Suprapubic skin (tissue), 4 donors: ENCODE results near the gene SSR2. TPM values are rescaled to one million over a fixed set of nuclear protein-coding genes. Genes with fewer than 3 reads are reported as not detected.

Experiments used
- DNase-seq, 2 donors: peaks; one replicate each; pipeline ENCODE4 v3.0.0-alpha.2; 2019; ENCODE audit warnings: low spot score in 2 of 2
- H3K27ac ChIP-seq: fragments of 200-600 bp; sonication (generic); one replicate; pipeline ENCODE4 v1.5.1; 2019
- H3K27me3 ChIP-seq: fragments of 200-600 bp; sonication (generic); one replicate; pipeline ENCODE4 v1.5.1; 2019
- H3K36me3 ChIP-seq: fragments of 200-600 bp; sonication (generic); one replicate; pipeline ENCODE4 v1.5.1; 2019
- H3K4me1 ChIP-seq: fragments of 200-600 bp; sonication (generic); one replicate; pipeline ENCODE4 v1.5.1; 2019
- H3K4me3 ChIP-seq: fragments of 200-600 bp; sonication (generic); one replicate; pipeline ENCODE4 v1.5.1; 2019; ENCODE audit warnings: mild to moderate bottlenecking
- H3K9me3 ChIP-seq: fragments of 200-600 bp; sonication (generic); one replicate; pipeline ENCODE4 v1.5.1; 2019
- EP300 ChIP-seq: sonication (generic); formaldehyde crosslinking; IDR thresholded peaks from one replicate; pipeline ENCODE4 v1.6.1; 2017; ENCODE audit warnings: antibody characterized with exemption
- POLR2A ChIP-seq, 2 donors: fragments of 450-650 bp; IDR thresholded peaks; one replicate each; pipeline ENCODE4 v1.6.1; 2017; ENCODE audit warnings: antibody characterized with exemption in 2 of 2, mild to moderate bottlenecking in 2 of 2, moderate library complexity in 2 of 2
- POLR2AphosphoS5 ChIP-seq, 3 donors: sonication (generic); formaldehyde crosslinking; IDR thresholded peaks; one replicate each; pipeline ENCODE4 v1.6.1; 2017; ENCODE audit warnings: antibody characterized with exemption in 3 of 3
- WGBS: methylation state at CpG from one replicate; pipeline ENCODE4 v1.1.5; 2018; 5-methylcytosine and 5-hydroxymethylcytosine counted together
- total RNA-seq, 4 donors: library from RNA; depleted of rRNA; stranded (reverse); fragments of >200 nt; gene quantifications; one replicate each; pipeline ENCODE4 v1.1.0, GENCODE V29; 2016
- TF ChIP-seq, protein P1 (sequence below), 2 donors: fragments of 200-600 bp in 1 of 2; fragments of 450-650 bp in 1 of 2; sonication (generic) in 1 of 2; IDR thresholded peaks; one replicate each; pipeline ENCODE4 v1.5.1; 2016 to 2019; ENCODE audit warnings: antibody characterized with exemption in 2 of 2, mild to moderate bottlenecking in 1 of 2, moderate library complexity in 1 of 2

Gene SSR2
- total RNA-seq, 4 donors from 2014 or later: 160 to 278 (median 240) TPM

DNA sequence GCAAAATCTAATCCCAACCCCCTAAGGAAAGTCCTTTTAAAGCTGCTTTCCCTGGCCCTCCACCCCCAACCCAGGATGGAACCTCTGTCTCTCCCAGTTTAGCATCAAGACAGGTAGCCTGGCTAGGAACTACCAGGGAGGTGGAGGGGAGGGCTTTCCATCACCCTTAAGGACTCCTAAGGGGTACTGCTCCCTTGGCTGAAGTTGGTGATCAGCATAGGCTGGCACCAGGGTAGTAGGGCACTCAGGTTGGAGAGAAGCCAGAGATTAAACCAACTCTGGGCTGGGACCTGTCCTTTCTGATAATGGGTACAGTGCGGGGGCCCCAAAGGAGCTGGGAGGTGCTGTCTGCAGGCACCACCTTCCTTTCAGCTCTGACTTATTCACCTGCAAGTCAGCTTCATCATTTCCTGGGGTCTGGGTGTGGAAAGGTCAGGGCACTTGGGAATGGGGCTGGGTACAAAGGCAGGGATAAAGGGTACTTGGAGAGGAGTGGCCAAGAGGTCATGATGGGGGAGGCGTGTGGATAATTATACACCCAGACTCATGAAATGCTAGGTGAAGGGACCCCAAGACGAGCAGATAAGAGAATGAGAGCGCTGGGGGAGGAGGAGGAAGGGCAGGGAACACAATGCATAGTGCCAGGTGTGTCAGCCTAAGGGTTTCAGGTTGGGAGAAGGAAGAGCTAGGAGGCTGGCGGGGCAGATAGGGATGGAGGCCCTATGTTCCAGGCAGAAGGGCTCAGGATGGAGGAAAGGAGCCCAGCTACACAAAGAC lies 43.6 kb downstream of the SSR2 start:
- H3K4me1 ChIP-seq: peaks cover 87% of the 10 kb centered on the region
- H3K36me3 ChIP-seq: no peaks in the 10 kb centered on the region
- DNase-seq: no peak
- H3K27me3 ChIP-seq: no peaks in the 10 kb centered on the region
- peak overlapping the region; percentile 90 for H3K4me3 ChIP-seq
- WGBS: 26% methylated on average over 5 of the region's 5 CpGs
- H3K9me3 ChIP-seq: no peaks in the 10 kb centered on the region
- TF ChIP-seq, protein P1, sequence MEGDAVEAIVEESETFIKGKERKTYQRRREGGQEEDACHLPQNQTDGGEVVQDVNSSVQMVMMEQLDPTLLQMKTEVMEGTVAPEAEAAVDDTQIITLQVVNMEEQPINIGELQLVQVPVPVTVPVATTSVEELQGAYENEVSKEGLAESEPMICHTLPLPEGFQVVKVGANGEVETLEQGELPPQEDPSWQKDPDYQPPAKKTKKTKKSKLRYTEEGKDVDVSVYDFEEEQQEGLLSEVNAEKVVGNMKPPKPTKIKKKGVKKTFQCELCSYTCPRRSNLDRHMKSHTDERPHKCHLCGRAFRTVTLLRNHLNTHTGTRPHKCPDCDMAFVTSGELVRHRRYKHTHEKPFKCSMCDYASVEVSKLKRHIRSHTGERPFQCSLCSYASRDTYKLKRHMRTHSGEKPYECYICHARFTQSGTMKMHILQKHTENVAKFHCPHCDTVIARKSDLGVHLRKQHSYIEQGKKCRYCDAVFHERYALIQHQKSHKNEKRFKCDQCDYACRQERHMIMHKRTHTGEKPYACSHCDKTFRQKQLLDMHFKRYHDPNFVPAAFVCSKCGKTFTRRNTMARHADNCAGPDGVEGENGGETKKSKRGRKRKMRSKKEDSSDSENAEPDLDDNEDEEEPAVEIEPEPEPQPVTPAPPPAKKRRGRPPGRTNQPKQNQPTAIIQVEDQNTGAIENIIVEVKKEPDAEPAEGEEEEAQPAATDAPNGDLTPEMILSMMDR (IDR thresholded peaks at IDR 0.05): no peak
- TF ChIP-seq POLR2AphosphoS5 (IDR thresholded peaks at IDR 0.05): no peak
- no peak for TF ChIP-seq POLR2A (IDR thresholded peaks at IDR 0.05)
- no peak for TF ChIP-seq EP300
- peak overlapping the region; percentile 89 for H3K27ac ChIP-seq

- Histone ChIP-seq H3K27me3 (no peaks in the 10 kb centered on the region), H3K4me3 (peak overlapping the region; percentile 90), H3K36me3 (no peaks in the 10 kb centered on the region), H3K9me3 (no peaks in the 10 kb centered on the region), H3K4me1 (peaks cover 84% of the 10 kb centered on the region), H3K27ac (peak overlapping the region; percentile 89)
- TF ChIP-seq EP300: no peak
- TF ChIP-seq POLR2A (IDR thresholded peaks at IDR 0.05): no peak
- TF ChIP-seq, protein P1 (IDR thresholded peaks at IDR 0.05): no peak
- no peak for TF ChIP-seq POLR2AphosphoS5 (IDR thresholded peaks at IDR 0.05)
- 23% methylated on average over 14 of the region's 14 CpGs for WGBS
- DNase-seq: peak in 1 of 2 donors; percentile 84
These were observed 44.5 kb downstream of the SSR2 start for GRCh38 chr1:155976062-155976912.

- H3K4me1 ChIP-seq: peaks cover 84% of the 10 kb centered on the region
- TF ChIP-seq, protein P1 (IDR thresholded peaks at IDR 0.05): no peak
- TF ChIP-seq POLR2AphosphoS5 (IDR thresholded peaks at IDR 0.05) (no peak), EP300 (no peak), POLR2A (IDR thresholded peaks at IDR 0.05) (no peak)
- no peak for DNase-seq
These were observed 45.2 kb downstream of the SSR2 start for GRCh38 chr1:155975375-155976061.

GRCh38 chr1:155974208-155975115 lies 46.3 kb downstream of the SSR2 start:
- Histone ChIP-seq H3K9me3 (no peaks in the 10 kb centered on the region), H3K4me3 (peak overlapping the region; percentile 90), H3K36me3 (peaks cover under 1% of the 10 kb centered on the region), H3K27ac (peak overlapping the region; percentile 45), H3K27me3 (no peaks in the 10 kb centered on the region), H3K4me1 (peaks cover 84% of the 10 kb centered on the region)
- TF ChIP-seq POLR2A (IDR thresholded peaks at IDR 0.05): no peak
- no peak for TF ChIP-seq EP300
- no peak for TF ChIP-seq POLR2AphosphoS5 (IDR thresholded peaks at IDR 0.05)
- TF ChIP-seq, protein P1 (IDR thresholded peaks at IDR 0.05): no peak
- DNase-seq: no peak
- WGBS: 35% methylated on average over 13 of the region's 13 CpGs

More at GRCh38 chr1:155975375-155976061, 45.2 kb downstream of the SSR2 start:
- peak overlapping the region; percentile 89 for H3K27ac ChIP-seq
- H3K4me3 ChIP-seq: peak overlapping the region; percentile 90
- H3K36me3 ChIP-seq: no peaks in the 10 kb centered on the region
- WGBS: 44% methylated on average over 4 of the region's 4 CpGs
- H3K9me3 ChIP-seq: no peaks in the 10 kb centered on the region
- H3K27me3 ChIP-seq: no peaks in the 10 kb centered on the region
